GM21367 (cell line): ENCODE measurements around the gene UBA5.

Source experiments
- ATAC-seq: cut with Tn5 transposase; IDR thresholded peaks from one replicate; pipeline ENCODE4 v1.9.1; 2021; ENCODE audit not compliant: unreplicated experiment

The UBA5 gene

GRCh38 chr3:132713977-132714727 is 54.0 kb downstream of the UBA5 start:
- ATAC-seq, result no peak

GRCh38 chr3:132716372-132716771 is 56.2 kb downstream of the UBA5 start:
- ATAC-seq, result no peak

- ATAC-seq, result no peak
Measured at GRCh38 chr3:132720228-132720627, 60.1 kb downstream of the UBA5 start.

DNA sequence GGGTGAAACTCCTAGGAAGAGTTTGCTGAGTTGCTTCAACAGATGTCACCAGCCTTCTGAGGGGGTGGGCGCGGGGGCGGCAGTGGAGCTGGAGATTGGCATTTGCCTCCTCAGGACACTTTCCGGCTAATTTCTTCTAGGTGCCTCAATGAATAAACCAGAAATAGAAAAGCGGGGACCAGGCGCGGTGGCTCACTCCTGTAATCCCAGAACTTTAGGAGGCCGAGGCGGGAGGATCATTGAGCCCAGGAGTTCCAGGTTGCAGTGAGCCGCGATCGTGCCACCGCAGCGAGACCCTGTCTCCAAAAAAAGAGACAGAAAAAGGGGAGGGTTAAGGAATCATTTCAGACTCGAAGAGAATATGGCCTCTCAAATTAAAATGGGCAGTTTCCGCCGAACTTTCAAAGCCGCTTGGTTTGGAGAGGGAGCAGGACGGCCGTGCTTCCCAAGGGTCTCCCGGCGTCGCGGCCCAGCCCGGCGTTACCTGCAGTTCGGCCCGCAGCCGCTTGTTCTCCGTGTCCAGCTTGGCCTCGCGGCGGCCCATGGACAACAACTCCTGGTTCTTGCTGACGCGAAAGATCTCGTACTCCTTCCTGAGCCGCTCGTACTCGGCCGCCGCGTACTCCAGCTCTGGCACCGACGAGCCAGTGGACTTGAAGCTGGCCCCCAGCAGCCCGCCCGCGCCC is 61.5 kb downstream of the UBA5 start:
- ATAC-seq, result peak; percentile 4

DNA sequence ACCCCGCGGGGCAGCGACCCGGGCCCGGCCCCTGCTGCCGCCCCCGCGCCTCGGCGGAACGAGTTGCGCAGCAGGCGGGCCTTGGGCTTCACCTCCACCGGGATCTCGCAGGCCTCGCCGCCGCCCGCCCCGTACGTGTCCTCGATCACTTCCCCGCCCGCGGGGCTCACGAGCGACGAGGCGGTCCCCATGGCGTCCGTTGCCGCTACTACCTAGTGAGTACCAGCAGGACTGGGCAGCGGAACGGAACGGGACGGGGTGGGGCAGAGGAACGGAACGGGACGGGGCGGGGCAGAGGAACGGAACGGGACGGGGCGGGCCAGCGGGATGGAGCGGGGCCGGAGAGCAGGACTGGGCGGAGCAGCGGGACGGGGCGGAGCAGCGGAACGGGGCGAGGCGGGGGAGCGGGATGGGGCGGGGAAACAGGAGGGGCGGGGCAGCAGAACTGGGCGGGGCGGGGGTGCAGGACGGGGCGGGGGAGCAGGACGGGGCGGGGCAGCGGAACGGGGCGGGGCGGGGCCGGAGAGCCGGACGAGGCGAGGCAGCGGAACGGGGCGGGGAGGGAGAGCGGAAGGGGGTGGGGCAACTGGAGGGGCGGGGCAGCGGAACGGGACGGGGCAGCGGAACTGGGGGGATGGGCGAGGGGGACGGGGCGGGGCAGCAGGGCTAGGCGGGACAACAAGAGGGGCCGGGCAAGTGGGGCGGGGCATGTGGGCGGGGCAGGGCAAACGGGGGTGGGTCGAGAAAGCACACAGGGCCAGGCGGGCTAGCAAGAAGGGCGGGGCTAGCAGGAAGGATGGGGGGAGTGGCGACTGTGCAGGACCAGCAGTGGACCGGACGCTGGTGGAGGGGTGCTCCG is 62.3 kb downstream of the UBA5 start, which contains the start of gene NPHP3:
Gene NPHP3 (minus strand): TSS at position 245 of the 859 bp plus-strand sequence. CDS start 54 bp downstream, at position 191.
- peak; percentile 91 for ATAC-seq

- no peak for ATAC-seq
Measured at GRCh38 chr3:132723024-132723950, 63.2 kb downstream of the UBA5 start.

GRCh38 chr3:132726341-132726823 is 66.3 kb downstream of the UBA5 start:
- ATAC-seq, result no peak
